Neuronal stem cell (in vitro differentiated cells): ENCODE results near the gene VCP.

Source experiments
- DNase-seq: peaks from one replicate; pipeline ENCODE4 v3.0.0-alpha.2; 2013; ENCODE audit warnings: low spot score
- H2AFZ ChIP-seq: one replicate; pipeline ENCODE4 v1.6.1; 2013; ENCODE audit warnings: mild to moderate bottlenecking, low read length, inconsistent platforms
- H2AK5ac ChIP-seq: 2 replicates; pipeline ENCODE4 v1.6.1; 2013; ENCODE audit warnings: low read depth, mild to moderate bottlenecking, inconsistent platforms, low read length, moderate library complexity, mixed read lengths
- H2BK120ac ChIP-seq: 2 replicates; pipeline ENCODE4 v1.6.1; 2013; ENCODE audit warnings: low read depth, mild to moderate bottlenecking, inconsistent platforms, low read length, moderate library complexity, mixed read lengths
- H2BK12ac ChIP-seq: one replicate; pipeline ENCODE4 v1.6.1; 2013; ENCODE audit warnings: low read length, inconsistent platforms
- H2BK15ac ChIP-seq: 2 replicates; pipeline ENCODE4 v1.6.1; 2013; ENCODE audit warnings: mild to moderate bottlenecking, low read length, inconsistent platforms, mixed read lengths
- H2BK5ac ChIP-seq: one replicate; pipeline ENCODE4 v1.6.1; 2013; ENCODE audit warnings: inconsistent platforms, mild to moderate bottlenecking, low read length, moderate library complexity
- H3K14ac ChIP-seq: one replicate; pipeline ENCODE4 v1.6.1; 2013; ENCODE audit warnings: low read length, inconsistent platforms
- H3K18ac ChIP-seq: 2 replicates; pipeline ENCODE4 v1.6.1; 2013; ENCODE audit warnings: low read length, inconsistent platforms
- H3K23ac ChIP-seq: 2 replicates; pipeline ENCODE4 v1.6.1; 2013; ENCODE audit warnings: low read depth, mild to moderate bottlenecking, mixed read lengths, low read length, inconsistent platforms; ENCODE audit not compliant: poor library complexity
- H3K27ac ChIP-seq: replicated peaks from 3 replicates; pipeline ENCODE4 v1.5.1; 2013; ENCODE audit warnings: low read length, inconsistent platforms
- H3K27me3 ChIP-seq, 3 experiments: 2 replicates each; pipeline ENCODE4 v1.6.1; 2013; ENCODE audit warnings: low read length in 3 of 3, mild to moderate bottlenecking in 2 of 3, inconsistent platforms in 1 of 3, low read depth in 1 of 3, mixed read lengths in 1 of 3, moderate library complexity in 1 of 3; ENCODE audit not compliant: control insufficient read depth in 3 of 3, insufficient read depth in 3 of 3
- H3K36me3 ChIP-seq, 2 donors: replicated peaks in 1 of 2; 2 replicates each; pipeline ENCODE4 v1.6.1; 2013; ENCODE audit warnings: low read length in 2 of 2; ENCODE audit not compliant: control insufficient read depth in 2 of 2, insufficient read depth in 2 of 2
- H3K4ac ChIP-seq: 2 replicates; pipeline ENCODE4 v1.6.1; 2013; ENCODE audit warnings: inconsistent platforms, mild to moderate bottlenecking, low read length, moderate library complexity
- H3K4me1 ChIP-seq, 2 donors: 1 replicate in 1 of 2; 2 replicates in 1 of 2; pipeline ENCODE4 v1.6.1; 2013; ENCODE audit warnings: low read length in 2 of 2, low read depth in 1 of 2; ENCODE audit not compliant: control insufficient read depth in 2 of 2, insufficient read depth in 1 of 2
- H3K4me2 ChIP-seq: one replicate; pipeline ENCODE4 v1.6.1; 2013; ENCODE audit warnings: mild to moderate bottlenecking, low read length, inconsistent platforms; ENCODE audit not compliant: insufficient read depth, poor library complexity, severe bottlenecking
- H3K4me3 ChIP-seq, 2 donors: 2 replicates each; pipeline ENCODE4 v1.5.1; 2013; ENCODE audit warnings: low read length in 2 of 2, mild to moderate bottlenecking in 2 of 2, inconsistent platforms in 1 of 2, moderate library complexity in 1 of 2
- H3K79me1 ChIP-seq: one replicate; pipeline ENCODE4 v1.6.1; 2013; ENCODE audit warnings: low read depth, mild to moderate bottlenecking, inconsistent platforms, low read length, moderate library complexity
- H3K9ac ChIP-seq: one replicate; pipeline ENCODE4 v1.6.1; 2013; ENCODE audit warnings: mild to moderate bottlenecking, low read depth, low read length, inconsistent platforms; ENCODE audit not compliant: poor library complexity
- H3K9me3 ChIP-seq, 2 donors: replicated peaks in 1 of 2; 2 replicates each; pipeline versions ENCODE3 to v1.6.1; 2013; ENCODE audit warnings: low read length in 2 of 2, mild to moderate bottlenecking in 2 of 2, inconsistent platforms in 1 of 2, low read depth in 1 of 2, mixed read lengths in 1 of 2, moderate library complexity in 1 of 2; ENCODE audit not compliant: control insufficient read depth in 2 of 2, insufficient read depth in 1 of 2
- H4K8ac ChIP-seq: one replicate; pipeline ENCODE4 v1.6.1; 2013; ENCODE audit warnings: low read depth, mild to moderate bottlenecking, inconsistent platforms, low read length, moderate library complexity
- H4K91ac ChIP-seq: one replicate; pipeline ENCODE4 v1.6.1; 2013; ENCODE audit warnings: low read length, low read depth, mild to moderate bottlenecking, inconsistent platforms; ENCODE audit not compliant: poor library complexity
- WGBS, 2 donors: extraction: QIAGEN DNeasy Blood & Tissue Kit; methylation state at CpG; one replicate each; pipeline ENCODE4 v1.1.7; 2013; ENCODE audit warnings: missing lambda C conversion rate in 2 of 2, mixed read lengths in 1 of 2; ENCODE audit not compliant: insufficient read length in 2 of 2, insufficient replicate concordance in 1 of 2; ENCODE audit errors: extremely low coverage in 2 of 2; 5-methylcytosine and 5-hydroxymethylcytosine counted together

VCP gene

DNA sequence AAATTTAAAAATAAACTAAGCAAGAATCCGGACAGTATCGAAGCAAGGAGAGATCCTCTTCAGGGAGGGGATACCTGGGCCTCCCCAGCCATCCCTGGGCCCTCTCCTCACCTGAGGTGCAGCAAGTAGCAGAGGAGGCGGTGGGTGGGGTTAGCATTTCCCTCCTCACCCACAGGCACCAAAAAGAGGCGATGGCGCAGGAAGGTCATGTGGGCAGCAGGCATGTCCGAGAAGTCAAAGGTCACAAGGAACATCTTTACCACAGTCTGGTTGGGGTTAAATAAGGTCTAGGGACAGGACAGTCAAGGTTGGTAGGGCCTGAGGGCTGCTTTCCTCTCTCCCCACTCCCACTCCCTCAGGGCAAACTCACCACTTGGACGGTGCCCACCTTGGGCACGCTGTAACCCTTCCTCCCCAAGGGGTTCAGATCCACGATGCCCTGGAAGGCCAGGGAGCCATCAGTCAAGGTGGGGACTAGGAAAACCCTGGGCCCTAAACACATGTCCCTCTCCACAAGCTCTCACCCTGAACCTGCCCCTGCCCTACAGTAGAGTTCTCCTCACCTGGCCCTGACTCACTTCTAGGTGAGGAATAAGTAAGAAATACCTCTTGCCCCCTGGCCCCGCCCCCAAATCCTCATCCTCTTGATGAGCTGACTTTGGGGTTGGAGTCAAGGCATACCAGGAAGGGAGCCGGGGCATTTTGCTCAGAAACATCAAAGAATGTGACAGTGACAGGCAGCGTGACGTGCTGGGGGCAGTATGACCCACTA lies 33.3 kb upstream of the VCP start:
- Histone ChIP-seq H3K4ac (no peak overlapping the region), H3K79me1 (peaks cover 13% of the 10 kb centered on the region), H4K8ac (no peak overlapping the region), H2BK12ac (no peak overlapping the region), H3K23ac (no peak overlapping the region), H3K27ac (no peak overlapping the region), H3K4me2 (no peak overlapping the region), H4K91ac (no peak overlapping the region), H2BK120ac (no peak overlapping the region), H2AK5ac (no peak overlapping the region), H3K27me3 (no peaks in the 10 kb centered on the region), H2AFZ (no peak overlapping the region), H3K4me1 (peaks cover 18 to 21% of the 10 kb centered on the region in 2 donors), H3K36me3 (peaks cover 37 to 64% of the 10 kb centered on the region in 2 donors), H3K9ac (no peak overlapping the region), H3K4me3 (no peak overlapping the region), H2BK5ac (no peak overlapping the region), H3K18ac (no peak overlapping the region), H2BK15ac (no peak overlapping the region), H3K14ac (no peak overlapping the region), H3K9me3 (no peaks in the 10 kb centered on the region)
- no CpG with 5 or more reads among the region's 13 CpGs for WGBS, 2 donors
- no peak for DNase-seq

- WGBS, 2 donors = no CpG with 5 or more reads among the region's 12 CpGs
- peaks cover 8% of the 10 kb centered on the region for H3K79me1 ChIP-seq
- no peak overlapping the region for H3K4me2 ChIP-seq
- peaks cover 14 to 17% of the 10 kb centered on the region in 2 donors for H3K4me1 ChIP-seq
- DNase-seq = no peak
- H3K9me3 ChIP-seq = no peaks in the 10 kb centered on the region
- no peak overlapping the region for H4K8ac ChIP-seq
- H2BK15ac ChIP-seq = no peak overlapping the region
- no peak overlapping the region for H3K9ac ChIP-seq
- no peak overlapping the region for H3K14ac ChIP-seq
- no peak overlapping the region for H2BK120ac ChIP-seq
- no peaks in the 10 kb centered on the region for H3K27me3 ChIP-seq
- no peak overlapping the region for H2BK12ac ChIP-seq
- no peak overlapping the region for H3K23ac ChIP-seq
- no peak overlapping the region for H3K4ac ChIP-seq
- H4K91ac ChIP-seq = no peak overlapping the region
- no peak overlapping the region for H3K27ac ChIP-seq
- H2AK5ac ChIP-seq = no peak overlapping the region
- H2AFZ ChIP-seq = no peak overlapping the region
- no peak overlapping the region for H3K4me3 ChIP-seq
- H3K36me3 ChIP-seq = peaks cover 42 to 71% of the 10 kb centered on the region in 2 donors
- no peak overlapping the region for H3K18ac ChIP-seq
- H2BK5ac ChIP-seq = no peak overlapping the region
Measured at GRCh38 chr9:35105126-35105525, 32.7 kb upstream of the VCP start.

GRCh38 chr9:35104586-35104985 lies 32.2 kb upstream of the VCP start:
- H4K8ac ChIP-seq = no peak overlapping the region
- no peak overlapping the region for H3K4me2 ChIP-seq
- H3K4me1 ChIP-seq = peaks cover 14 to 17% of the 10 kb centered on the region in 2 donors
- H2AFZ ChIP-seq = no peak overlapping the region
- H2AK5ac ChIP-seq = no peak overlapping the region
- no peak overlapping the region for H2BK5ac ChIP-seq
- no peak overlapping the region for H3K18ac ChIP-seq
- no peak for DNase-seq
- H2BK120ac ChIP-seq = no peak overlapping the region
- H3K27ac ChIP-seq = peak overlapping the region; percentile 53
- no peaks in the 10 kb centered on the region for H3K27me3 ChIP-seq
- H3K4ac ChIP-seq = no peak overlapping the region
- H3K9ac ChIP-seq = no peak overlapping the region
- no peak overlapping the region for H3K14ac ChIP-seq
- no peak overlapping the region for H3K23ac ChIP-seq
- no peak overlapping the region for H2BK15ac ChIP-seq
- H4K91ac ChIP-seq = peak overlapping the region; percentile 50
- H3K79me1 ChIP-seq = peaks cover 8% of the 10 kb centered on the region
- H3K9me3 ChIP-seq = no peaks in the 10 kb centered on the region
- peak overlapping the region; percentile 50 to 80 for H3K4me3 ChIP-seq
- WGBS, 2 donors = no CpG with 5 or more reads among the region's 4 CpGs
- H3K36me3 ChIP-seq = peaks cover 44 to 76% of the 10 kb centered on the region in 2 donors
- H2BK12ac ChIP-seq = no peak overlapping the region

GRCh38 chr9:35103660-35104191 lies 31.3 kb upstream of the VCP start:
- Histone ChIP-seq H3K27me3 (no peaks in the 10 kb centered on the region), H2BK12ac (no peak overlapping the region), H3K23ac (no peak overlapping the region), H3K9me3 (no peaks in the 10 kb centered on the region), H3K4me2 (peak overlapping the region; percentile 76), H4K91ac (no peak overlapping the region), H4K8ac (no peak overlapping the region), H3K4ac (no peak overlapping the region), H2BK5ac (no peak overlapping the region), H3K4me3 (peak overlapping the region; percentile 80 to 84), H3K36me3 (peaks cover 43 to 74% of the 10 kb centered on the region in 2 donors), H3K79me1 (peaks cover 8% of the 10 kb centered on the region), H3K18ac (no peak overlapping the region), H2AFZ (no peak overlapping the region), H3K14ac (no peak overlapping the region), H3K4me1 (peaks cover 14 to 17% of the 10 kb centered on the region in 2 donors), H3K27ac (peak overlapping the region; percentile 91), H2BK15ac (no peak overlapping the region), H3K9ac (no peak overlapping the region), H2AK5ac (no peak overlapping the region), H2BK120ac (no peak overlapping the region)
- WGBS, 2 donors = no CpG with 5 or more reads among the region's 5 CpGs
- no peak for DNase-seq
